ENCODE data around the gene MS4A7.

GRCh38 chr11:60428517-60428916 lies 50.2 kb downstream of the MS4A7 start:
- TF ChIP-seq CTCF (IDR thresholded peaks at IDR 0.05), result no peak
- TF ChIP-seq POLR2A (IDR thresholded peaks at IDR 0.05), result no peak
